ENCODE measurements around the gene LMOD3.

The LMOD3 gene

GRCh38 chr3:69095636-69096035 lies 26.8 kb downstream of the LMOD3 start:
- DNase-seq, result no peak
- intact Hi-C loops (cut with DNase I), result no loop called here

GRCh38 chr3:69094467-69095205 lies 27.8 kb downstream of the LMOD3 start:
- DNase-seq, result no peak
- intact Hi-C loops (cut with DNase I), result no loop called here

DNA sequence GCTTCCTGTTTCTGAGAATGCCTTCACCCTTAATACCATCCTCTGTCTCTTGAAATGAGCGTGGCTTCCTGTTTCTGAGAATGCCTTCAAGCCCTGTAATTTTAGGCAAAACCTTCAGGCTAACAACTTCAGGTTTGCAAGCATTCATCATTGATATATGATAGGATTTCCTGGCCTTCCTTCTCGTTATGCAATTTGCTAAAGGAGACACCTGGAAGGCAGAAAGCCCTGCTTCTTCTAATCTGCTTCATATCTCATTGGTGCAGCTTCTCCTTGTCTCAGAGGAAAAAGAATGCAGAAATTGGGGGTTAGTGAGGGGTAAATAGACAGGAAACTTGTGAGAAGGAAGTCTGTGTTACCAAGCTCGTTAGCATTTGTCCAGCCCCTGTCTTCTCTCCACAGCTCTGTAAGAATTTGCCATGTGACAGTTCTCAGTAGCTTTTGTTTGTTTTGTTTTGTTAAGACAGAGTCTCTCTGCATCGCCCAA lies 30.3 kb downstream of the LMOD3 start:
- DNase-seq, result no peak
- intact Hi-C loops (cut with DNase I), result no loop called here

DNA sequence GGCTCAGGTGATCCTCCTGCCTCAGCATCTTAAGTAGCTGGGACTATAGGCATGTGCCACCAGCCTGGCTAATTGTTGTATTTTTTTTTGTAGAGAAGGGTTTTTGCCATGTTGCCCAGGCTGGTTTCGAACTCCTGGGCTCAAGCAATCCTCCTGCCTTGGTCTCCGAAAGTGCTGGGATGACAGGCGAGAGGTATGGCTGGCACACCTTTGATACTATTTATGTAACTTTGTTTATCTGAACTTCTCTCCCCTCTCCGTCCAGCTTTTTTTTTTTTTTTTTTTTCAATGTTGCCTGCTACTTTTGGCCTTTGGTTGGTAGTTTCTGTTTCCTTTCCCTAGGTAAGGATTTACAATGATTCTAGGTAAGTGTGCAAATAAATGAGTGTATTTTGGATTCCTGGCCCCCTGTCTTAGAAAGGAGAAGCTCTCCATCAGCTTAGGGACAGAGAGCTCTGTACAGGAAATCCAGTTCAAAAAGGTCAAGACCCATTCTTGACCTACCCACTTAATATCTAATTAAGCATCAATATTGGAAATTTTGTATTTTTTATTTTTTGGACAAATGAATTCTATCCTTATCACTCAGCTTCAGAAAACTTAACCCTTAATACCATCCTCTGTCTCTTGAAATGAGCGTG lies 30.9 kb downstream of the LMOD3 start:
- intact Hi-C loops (cut with DNase I), result no loop called here
- no peak for DNase-seq

DNA sequence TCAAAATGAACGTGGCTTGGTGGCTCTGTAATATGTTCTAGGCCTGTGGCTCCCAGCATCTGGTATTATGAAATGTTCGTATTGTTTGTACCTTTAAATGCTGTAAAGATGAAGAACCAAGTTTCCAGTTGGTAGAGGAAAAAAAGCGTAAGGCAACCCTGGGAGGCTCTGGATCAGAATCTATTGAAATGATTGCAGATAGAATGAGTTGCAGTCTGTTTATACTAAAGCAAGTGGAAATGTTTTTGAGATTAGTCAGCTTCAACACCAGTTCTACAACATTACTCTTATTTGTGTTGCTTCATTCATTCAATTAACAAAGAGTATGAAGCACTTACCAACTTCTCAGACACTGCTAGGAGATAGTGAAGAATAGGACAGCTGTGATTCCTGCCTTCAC lies 32.4 kb downstream of the LMOD3 start:
- intact Hi-C loops (cut with DNase I), result no loop called here
- no peak for DNase-seq

DNA sequence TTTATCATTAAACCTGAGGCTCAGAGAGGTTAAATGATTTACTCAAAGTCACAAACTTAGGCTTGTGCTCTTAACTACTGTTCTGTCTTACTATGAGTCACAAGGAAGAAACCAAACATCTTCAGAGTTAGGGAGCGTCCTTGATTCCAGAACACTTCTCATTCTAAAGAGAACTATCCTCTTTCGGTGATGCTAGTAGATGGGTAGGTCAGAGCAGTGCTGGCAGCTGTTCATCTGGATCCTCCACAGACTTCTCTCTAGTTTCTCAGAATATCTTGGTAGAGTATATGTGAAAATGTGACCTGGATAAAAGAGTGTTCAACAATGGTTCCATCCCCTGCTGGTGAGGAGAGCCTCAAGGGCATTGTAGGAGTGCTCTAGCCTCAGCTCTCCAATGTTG lies 34.3 kb downstream of the LMOD3 start:
- intact Hi-C loops (cut with DNase I), result no loop called here
- DNase-seq, result no peak

GRCh38 chr3:69087030-69087791 lies 35.2 kb downstream of the LMOD3 start:
- intact Hi-C loops (cut with DNase I), result no loop called here
- no peak for DNase-seq

GRCh38 chr3:69085833-69086722 lies 36.3 kb downstream of the LMOD3 start:
- intact Hi-C loops (cut with DNase I), result no loop called here

DNA sequence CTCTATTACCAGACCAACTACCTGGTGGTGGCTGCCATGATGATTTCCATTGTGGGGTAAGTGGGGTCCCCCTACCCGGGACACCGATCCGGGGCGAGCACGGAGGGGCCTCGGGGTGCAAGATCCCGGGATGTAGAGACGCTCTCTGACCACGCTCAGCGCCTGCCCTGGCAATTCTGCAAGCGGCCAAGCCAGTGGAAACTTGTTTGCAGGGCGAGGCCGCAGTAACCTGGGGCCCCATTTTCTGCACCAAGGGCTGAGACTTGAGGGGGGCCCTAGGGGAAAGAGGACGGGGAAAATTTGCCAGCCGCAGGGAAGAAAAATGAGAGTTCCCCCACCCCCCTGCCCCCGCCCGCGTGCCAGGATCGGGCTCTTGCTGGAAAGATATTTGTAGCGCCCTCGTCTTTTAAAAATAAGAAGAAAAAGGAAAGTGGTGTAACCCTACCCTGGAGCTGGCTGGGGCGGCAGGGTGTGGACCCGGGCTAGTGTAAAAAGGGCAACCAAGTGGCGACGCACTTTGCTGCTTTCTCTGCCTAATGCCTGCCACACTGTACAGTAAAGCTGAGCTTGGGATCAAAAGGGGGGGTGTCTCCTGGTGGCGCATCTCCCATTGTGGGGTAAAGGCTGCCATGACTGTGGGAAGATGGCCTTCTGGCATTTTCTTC lies 37.1 kb downstream of the LMOD3 start:
- DNase-seq, result peak in 8 of 10 donors; percentile 16 to 88 (median 56)
- intact Hi-C loops (cut with DNase I), result no loop called here

More at GRCh38 chr3:69085833-69086722, 36.3 kb downstream of the LMOD3 start:
- peak; percentile 63 to 97 (median 82) for DNase-seq

GRCh38 chr3:69084326-69085167 lies 37.8 kb downstream of the LMOD3 start, which contains the start of gene ARL6IP5:
ARL6IP5 (plus strand) TSS chr3:69084937; CDS start chr3:69085048, 111 bp downstream.
- intact Hi-C loops (cut with DNase I), result loop anchor here (5.0 kb wide), 1 partner anchor 72 kb away; the partner anchor contains the start of gene EOGT
- peak; percentile 95 to 99 (median 96) for DNase-seq

- intact Hi-C loops (cut with DNase I), result loop anchor here (5.0 kb wide), 1 partner anchor 71 kb away; the partner anchor contains the start of gene EOGT
- peak in 1 of 10 donors; percentile 16 for DNase-seq
These were observed 39.6 kb downstream of the LMOD3 start for GRCh38 chr3:69082805-69083204.

DNA sequence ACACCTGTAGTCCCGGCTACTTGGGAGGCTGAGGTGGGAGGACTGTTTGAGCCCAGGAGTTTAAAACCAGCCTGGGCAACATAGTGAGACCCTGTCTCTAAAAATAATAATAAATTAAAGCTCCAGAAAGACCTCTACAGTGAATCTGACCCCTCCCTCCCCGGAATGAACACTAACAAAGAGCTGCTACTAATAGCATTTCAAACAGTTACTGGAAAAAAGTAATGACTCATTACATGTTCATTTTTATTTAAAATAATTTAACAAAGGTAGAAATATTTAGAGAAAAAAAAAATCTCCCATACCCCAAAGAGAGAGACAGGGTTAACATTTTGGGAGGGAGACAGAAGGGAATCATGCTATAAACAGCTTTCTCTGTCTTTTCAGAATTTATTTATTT lies 40.0 kb downstream of the LMOD3 start:
- intact Hi-C loops (cut with DNase I), result loop anchor here (5.0 kb wide), 1 partner anchor 70 kb away; the partner anchor contains the start of gene EOGT
- no peak for DNase-seq

DNA sequence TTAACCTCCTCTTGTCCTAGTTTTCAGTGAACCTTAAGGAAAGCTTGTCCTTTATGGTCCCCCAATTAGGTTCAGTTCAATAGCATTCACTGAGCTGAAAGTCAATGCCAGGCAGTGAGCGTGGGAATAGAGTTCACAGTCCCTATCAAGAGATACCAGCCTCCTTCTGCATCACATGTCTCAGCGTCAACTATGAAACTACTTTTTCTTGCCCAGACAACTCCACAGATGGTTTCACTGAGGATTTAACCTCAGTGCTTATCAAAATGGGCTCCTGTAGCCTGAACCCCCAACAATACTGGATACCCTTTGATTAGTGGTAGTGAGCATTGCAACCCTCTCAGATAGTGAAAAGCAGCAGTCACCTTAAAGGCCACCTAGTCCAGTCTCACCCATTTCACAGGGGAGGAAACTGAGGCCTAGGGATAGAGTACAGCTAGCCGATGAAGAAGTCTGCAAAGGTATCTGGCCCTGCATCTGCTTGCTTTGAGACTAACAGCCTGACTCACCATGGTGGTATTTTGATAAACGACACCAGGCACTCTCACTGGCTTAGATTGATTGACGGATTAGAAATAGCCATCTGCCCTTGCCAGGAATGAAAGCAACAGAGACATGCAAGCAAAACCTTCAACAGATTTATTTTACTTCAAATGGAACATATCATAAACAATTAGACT lies 40.7 kb downstream of the LMOD3 start:
- intact Hi-C loops (cut with DNase I), result loop anchor here (2.0 to 5.0 kb wide), 2 partner anchors 29 to 69 kb away; partner anchors contain the start of genes EOGT and TMF1
- no peak for DNase-seq

DNA sequence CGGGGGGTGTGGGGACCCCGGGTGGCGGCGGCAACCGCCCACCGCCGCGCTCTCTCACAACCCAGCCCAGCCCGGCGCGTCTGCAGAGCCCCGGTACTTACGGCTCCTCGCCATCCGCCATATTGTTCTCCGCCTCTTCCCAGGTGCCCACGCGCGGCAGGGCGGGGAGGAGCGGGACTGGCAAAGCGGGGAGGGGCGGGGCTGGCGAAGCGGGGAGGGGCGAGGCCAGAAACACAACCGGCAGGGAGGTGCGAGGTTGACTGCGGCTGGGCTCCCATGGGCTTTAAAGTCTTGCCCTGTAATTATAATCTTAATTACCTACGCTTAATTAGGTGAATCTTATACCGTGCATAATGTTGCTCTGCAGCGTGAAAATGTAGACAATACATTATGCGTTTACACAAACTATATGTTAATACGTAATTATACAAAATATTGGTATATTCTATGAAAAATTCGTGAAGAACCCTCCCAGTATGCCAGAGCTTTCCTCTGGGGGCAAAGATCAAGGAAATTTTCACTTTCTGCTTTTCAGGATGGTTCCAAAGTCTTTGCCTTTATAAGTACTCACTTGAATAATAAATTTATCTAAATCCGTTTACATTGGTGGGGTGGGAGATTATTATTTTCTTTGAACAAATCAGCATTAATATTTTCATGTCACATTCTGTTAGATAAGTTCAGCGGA lies 42.0 kb downstream of the LMOD3 start, which contains the start of gene UBA3:
UBA3 (minus strand) TSS at position 133 of the 688 bp plus-strand sequence; CDS start at position 121, 12 bp downstream.
- intact Hi-C loops (cut with DNase I), result loop anchor here (2.0 to 5.0 kb wide), 2 partner anchors 28 to 68 kb away; partner anchors contain the start of genes EOGT and TMF1
- DNase-seq, result peak; percentile 88 to 99 (median 93)

DNA sequence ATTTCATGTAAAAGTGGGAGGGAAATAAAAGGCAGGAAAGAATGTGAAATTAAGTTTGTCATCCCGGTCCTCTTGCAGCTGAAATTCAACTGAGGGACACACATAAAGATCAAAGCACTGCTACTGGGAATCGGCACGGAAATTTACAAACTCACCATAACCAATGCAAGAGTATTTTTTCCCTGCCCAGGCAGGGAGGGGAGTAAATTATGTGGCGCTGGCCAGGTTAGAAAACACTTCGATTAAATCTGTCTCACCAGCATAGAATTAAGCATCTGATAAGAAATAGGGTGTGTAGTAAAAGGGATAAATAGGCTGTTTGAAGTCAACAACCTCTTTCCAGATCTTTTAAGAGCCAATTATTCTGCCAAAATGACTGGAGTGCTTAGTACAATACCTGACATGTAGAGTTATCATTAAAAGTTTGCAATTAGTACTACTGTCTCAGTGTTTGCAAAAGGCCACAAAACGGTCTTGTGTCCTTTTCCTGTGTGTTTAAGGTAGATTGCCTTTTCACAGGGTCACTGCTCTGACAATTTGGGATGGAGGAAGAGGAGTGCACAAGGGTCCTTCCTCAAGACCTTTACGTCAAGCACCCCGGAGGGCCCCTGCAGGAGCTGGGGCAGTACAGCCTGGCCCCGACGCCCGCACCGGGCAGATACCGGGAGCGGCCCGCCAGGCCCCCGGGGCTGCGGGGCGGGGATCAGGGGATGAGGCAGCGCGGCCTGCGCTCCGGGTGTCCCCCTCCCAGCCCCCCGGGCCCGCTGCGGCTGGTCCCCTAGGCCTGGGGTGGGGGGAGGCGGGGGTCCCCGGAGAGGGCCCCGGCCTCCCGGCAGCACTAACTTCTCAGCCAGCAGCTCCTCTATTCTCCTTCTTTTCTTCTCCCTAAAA lies 42.9 kb downstream of the LMOD3 start:
- intact Hi-C loops (cut with DNase I), result loop anchor here (2.0 to 5.0 kb wide), 2 partner anchors 27 to 67 kb away; partner anchors contain the start of genes EOGT and TMF1

DNA sequence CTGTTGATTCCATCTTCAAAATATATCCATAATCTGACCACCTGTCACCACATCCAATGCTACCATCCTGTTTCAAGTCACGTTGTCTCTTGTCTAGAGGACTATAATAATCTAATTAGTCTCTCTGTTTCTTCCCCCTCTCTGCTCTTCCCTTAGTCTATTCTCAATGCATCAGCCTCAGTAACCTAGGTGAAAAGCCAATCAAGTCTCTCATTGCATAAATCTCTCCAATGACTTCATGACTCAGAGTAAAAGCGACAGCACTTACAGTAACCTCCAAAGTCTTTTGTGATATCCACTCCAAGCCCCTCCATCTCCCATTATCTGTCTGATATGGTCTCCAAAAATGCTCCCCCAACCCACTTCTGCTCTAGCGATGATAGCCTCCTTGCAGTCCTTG lies 49.5 kb downstream of the LMOD3 start:
- intact Hi-C loops (cut with DNase I), result no loop called here
- no peak for DNase-seq

More for the DNA sequence above, 42.9 kb downstream of the LMOD3 start:
- peak in 3 of 10 donors; percentile 39 to 79 (median 71) for DNase-seq
